Ovary (tissue), 3 donors: ENCODE data around the gene NDOR1.

Source experiments
- CTCF ChIP-seq, 3 donors: fragments of 450-650 bp in 2 of 3; fragments of 200-600 bp in 1 of 3; IDR thresholded peaks; one replicate each; pipeline versions ENCODE4 v1.5.1 to v1.8.0; 2016 to 2022; ENCODE audit warnings: antibody characterized with exemption in 3 of 3, mild to moderate bottlenecking in 1 of 3
- EP300 ChIP-seq: sonication (generic); formaldehyde crosslinking; IDR thresholded peaks from one replicate; pipeline ENCODE4 v1.6.1; 2017; ENCODE audit warnings: antibody characterized with exemption
- POLR2A ChIP-seq: fragments of 450-650 bp; IDR thresholded peaks from one replicate; pipeline ENCODE4 v1.6.1; 2017; ENCODE audit warnings: antibody characterized with exemption, mild to moderate bottlenecking, moderate library complexity
- donor health status: DM: no; HTN: no; CAD: no.

- TF ChIP-seq CTCF (IDR thresholded peaks at IDR 0.05) (peak; percentile 96 to 99 (median 99)), POLR2A (no peak), EP300 (no peak)
Observed at GRCh38 chr9:137236238-137236935, 30.9 kb downstream of the NDOR1 start.
